Middle frontal gyrus (tissue), 1 donor: ENCODE results near the gene PGLYRP2.
A peak's percentile ranks its signal among the peaks of the same experiment; 100 is the strongest.

Experiments used
- DNase-seq: peaks from one replicate; pipeline ENCODE4 v3.0.0-alpha.2; 2015; ENCODE audit warnings: low spot score; ENCODE audit errors: extremely low spot score

PGLYRP2 gene

DNA sequence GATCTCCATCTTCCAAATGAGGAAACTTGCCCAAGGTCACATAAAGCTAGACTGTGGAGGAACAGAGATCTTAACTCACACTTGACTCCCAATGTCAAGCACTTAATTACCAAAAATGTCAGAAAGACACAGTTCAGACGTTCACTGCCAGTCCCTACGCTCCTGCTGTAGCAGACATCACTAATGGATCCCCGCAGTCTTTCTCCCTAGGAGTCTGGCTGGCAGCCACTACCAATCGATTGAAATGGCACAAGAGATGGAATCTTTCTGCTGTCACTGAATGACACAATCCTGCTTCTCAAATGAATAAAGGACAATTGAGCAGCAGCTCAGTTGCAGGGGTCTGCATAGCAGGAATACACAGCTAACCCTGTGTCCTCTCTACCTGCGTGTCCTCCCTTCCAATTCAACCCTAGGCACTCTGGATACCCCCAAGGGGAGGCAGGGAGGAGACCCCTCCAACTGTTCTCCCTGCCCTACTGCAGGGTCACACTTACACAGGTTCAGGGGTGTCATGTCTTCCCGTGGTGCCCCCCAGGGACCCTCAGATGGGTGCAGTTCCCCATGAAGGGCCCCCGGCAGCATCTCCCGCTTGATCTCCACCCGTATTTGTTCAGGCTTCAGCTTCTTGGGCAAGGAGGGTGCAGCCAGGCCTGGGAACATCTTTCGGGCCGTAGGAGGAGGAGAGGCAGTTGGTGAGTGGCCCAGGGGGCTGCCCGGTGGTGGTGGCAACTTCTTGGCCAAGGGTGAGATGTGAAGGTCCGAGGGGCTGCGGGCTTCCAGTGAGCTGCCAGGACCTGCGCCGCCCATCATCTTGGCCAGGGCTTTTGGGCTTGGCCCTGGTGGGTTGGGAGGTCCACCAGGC is 52.6 kb downstream of the PGLYRP2 start:
- no peak for DNase-seq

DNA sequence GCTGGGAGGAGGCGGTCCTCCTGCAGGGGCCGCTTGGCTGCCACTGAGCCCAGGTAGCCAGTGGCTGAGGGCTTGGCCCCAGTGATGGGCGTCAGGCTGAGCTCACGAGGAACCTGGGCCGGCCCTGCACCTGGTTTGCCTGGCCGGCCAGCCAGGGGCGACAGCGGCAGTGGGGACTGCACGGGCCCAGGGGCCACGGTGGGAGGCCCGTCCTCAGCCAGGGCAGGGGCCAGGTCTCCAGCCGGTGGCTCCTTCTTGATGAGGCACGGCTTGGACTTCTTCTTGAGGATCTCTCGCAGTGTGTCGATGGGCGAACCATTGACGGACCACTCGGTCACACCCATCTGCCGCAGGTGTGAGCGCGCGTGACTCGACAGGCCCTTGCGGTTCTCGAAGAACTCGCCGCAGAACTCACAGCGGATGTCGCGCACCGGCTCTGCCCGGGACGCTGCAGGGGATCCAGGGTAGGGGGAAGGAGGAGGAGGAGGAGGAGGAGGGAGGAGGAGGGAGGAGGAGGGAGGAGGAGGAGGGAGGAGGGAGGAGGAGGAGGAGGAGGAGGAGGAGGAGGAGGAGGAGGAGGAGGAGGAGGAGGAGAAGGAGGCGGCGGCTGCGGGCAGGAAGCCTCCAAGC is 53.9 kb downstream of the PGLYRP2 start:
- DNase-seq, result no peak

DNA sequence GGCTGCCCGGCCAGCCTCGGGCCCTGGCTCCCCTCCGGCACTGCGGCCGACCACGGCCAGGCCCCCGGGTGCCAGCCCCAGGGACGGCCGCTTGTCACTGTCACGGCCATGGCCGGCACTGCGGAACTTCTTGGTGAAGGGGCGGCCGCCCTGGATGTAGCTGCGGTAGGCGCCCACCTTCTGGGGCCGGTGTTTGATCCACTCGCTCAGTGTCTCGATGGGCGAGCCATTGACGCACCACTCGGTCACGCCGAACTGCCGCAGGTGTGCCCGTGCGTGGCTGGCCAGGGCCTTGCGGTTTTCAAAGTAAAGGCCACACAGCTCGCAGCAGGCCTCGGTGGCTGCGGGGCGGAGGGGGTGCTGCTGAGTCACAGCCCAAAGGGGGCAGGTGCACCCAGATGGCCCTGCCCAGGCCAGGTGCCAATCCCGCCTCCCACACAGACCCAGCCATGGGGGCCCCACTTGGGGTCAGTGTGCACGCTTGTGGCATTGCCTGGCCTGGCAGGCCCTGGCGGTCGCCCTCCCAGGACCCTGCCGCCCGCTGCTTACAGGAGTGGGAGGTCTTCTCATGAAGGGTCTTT is 54.5 kb downstream of the PGLYRP2 start:
- no peak for DNase-seq

DNA sequence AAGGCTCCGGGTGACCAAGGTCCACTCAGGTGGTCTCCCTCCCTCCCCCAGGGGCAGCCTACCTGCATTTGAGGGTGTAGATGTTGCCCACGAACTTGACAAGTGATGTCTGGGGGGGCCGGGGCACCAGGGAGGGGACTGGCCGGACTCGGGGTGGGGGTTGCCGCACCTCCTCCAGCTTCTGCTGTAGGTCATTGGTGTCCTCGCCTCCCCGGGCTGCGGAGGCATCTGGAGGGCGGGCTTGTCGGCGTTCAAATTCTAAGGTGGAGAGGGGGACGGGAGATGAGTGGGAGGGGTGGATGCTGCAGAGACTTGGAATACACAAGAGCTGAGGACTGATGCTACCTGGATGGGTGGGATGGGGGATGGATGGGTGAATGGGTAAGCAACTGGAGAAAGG is 55.2 kb downstream of the PGLYRP2 start:
- no peak for DNase-seq

DNA sequence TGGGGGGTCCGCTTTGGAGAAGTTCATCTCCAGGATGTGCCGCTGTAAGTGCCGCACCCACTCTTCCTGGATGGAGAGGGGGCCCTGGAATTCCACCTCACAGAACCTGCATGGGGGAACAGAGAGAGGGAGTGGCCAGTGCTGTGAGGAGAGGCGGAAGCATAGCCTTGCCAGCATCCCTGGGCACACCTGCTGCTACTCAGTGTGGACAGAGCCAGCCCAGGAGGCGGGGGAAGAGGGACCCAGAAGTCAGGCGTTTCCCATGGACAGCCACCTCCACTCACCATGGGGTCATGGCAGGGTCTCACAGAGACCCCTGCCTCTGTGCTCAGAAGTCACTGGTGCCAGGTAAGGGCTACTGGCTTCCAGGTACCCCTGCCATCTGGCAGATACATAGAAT is 56.2 kb downstream of the PGLYRP2 start:
- DNase-seq, result no peak

DNA sequence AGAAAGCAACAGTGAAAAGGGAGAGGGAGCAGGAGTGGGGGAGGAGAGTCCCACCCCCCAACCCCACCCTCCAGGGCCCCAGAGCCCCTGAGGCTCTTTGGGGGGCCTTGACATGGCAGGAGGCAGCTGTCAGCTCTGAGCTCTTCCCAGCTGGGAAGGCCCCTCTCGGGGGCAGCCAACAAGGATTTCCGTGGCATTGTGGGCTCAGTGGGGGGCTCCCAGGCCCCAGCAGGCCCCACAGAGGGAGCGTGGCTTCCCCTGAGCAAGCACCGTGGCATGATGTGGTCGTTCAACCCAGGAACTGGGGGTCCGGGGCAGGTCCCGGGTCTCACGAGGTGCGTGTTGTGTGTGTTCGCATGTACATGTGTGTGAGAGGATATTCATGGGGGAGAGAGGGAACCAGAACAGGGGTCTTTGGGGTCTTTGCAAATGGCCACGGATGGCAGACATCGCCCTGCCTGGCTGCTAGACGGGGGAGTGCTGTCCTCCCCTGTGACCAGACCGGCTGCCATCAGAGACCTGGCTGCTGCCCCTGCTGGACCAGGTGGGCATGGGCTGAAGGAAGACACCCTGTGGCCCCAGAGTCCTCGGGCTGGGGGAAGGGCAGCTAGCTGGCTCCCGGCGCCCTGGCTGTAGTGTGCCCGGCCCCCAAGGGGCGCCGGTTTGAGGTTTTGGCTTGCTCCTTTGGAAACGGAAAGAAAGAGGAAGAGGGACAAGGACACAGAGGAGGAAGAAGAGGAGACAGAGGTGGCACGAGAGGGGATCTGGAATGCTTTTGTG is 56.8 kb downstream of the PGLYRP2 start:
- DNase-seq, result no peak

DNA sequence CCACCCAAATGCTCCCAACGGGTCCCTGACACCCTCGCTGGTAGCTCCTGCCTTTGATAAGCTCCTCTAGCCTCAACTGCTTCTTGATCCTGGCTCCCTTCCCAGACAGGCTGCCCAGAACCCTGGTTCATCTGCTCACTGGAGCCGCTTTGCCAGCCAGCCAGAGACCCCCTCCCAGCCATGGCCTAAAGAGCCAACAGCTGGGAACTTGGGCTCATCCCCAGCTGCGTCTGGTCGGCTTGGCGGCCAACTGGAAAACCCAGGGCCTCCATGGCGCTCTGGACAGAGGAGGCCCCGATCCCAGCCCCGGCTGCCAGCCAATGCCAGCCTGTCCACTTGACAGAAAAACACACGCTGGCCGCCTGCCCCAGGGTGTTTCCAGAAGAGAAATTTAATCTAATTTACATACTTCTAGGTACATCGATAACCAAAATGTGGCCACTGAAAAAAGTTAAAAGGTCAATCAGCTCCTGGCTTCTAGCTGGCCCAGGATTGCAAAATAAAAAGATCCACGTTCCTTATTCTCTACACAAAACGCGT is 57.5 kb downstream of the PGLYRP2 start:
- peak; percentile 69 for DNase-seq

DNA sequence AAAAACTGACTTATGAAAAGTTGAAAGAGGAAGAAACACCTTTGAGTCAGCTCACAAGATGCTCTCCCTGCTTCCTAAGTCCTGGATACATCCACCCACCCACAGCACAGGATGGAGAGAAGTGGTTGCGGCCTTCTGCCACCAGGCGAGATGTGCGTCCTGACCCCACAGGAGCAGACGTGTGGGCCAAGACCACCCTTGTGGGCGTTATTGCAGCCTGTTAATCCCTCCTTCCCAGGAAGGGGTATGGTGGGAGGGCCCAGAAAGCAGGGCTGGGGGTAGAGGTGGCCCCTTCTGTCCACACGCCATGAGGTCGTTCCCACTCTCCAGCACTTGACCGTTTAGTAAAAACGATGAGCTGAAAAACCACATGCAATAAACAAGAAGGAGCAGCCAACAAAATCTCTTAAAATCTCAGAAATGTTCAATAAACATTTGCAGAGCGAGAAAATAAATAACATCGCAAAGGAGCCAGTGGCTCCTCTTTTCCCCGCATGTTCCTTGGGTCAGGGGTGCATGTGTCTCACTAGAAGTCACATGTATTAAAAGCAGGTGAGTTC is 58.1 kb downstream of the PGLYRP2 start:
- DNase-seq, result no peak

DNA sequence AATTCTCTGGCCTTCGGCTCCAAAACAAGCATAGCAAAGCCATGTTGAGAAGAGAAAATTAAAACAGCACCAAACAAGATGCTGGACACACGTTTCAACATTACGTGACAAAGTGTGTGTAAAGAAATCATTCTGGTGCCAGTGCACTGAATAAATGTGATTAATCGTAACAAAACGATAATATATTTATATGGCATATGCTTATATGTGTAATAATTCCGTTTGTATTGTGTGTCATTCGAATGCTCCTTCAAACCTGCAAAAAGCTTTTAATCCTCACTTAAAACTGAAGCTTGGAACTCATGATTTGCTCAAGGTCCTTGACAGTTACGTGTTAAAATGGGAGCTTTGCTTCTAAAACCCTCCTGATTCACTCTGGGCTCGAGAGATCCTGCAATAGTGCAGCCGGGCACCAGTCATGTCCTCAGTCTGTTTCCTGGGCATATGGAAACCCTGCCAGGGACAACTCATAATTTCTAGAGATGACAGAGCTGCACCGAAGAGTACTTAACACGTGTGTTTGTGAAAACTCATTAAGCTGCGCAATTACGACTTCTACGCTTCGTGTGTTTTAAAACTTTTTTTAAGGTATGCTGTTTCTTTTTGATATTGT is 59.8 kb downstream of the PGLYRP2 start:
- no peak for DNase-seq
